T follicular helper cell (primary cell): ENCODE data around the gene COL27A1.
"Not testable (repeated sequence)": the region's sequence is repeated elsewhere in the genome, so short reads cannot be mapped to it uniquely, and the experiment has no call there.

Experiments
- DNase-seq: peaks from one replicate; pipeline ENCODE4 v3.0.0-alpha.2; 2020; ENCODE audit warnings: low read depth

The COL27A1 gene

DNA sequence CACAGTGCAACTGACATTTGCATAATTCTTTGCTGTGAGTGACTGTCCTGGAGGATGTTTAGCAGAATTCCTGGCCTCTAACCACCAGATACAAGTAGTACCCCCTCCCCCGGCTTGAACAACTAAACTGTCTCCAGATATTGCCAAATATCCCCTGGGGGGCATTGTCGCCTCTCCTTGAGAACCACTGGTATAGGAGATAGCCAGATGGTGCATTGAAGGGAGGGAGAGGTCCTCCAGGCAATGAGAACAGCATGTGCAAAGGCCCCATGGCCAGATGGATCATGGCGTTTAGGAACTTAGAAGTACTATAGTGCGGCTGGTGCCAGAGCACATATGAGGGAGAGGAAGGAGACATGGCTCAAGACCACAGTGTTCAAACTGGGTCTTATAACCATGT, 148.6 kb downstream of the COL27A1 start:
- no peak for DNase-seq

- no peak for DNase-seq
These were observed 149.3 kb downstream of the COL27A1 start for GRCh38 chr9:114304416-114305188.

DNA sequence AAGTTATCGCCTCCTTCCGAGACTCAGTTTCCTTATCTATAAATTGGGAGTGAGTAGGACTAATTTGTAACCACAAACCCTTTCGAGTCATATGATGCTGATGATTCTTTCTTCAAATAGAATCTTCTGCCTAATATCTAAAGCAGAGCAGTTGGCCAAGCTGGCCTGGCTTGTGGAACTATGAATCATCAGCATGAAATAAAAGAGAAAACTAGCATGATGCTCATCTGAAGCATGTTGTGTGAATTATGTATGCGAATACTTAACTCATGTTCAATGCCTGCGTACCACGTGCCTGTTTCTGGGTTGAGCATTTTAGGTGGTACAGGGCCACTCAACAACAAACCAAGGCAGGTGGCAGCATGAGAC, 152.5 kb downstream of the COL27A1 start:
- no peak for DNase-seq

DNA sequence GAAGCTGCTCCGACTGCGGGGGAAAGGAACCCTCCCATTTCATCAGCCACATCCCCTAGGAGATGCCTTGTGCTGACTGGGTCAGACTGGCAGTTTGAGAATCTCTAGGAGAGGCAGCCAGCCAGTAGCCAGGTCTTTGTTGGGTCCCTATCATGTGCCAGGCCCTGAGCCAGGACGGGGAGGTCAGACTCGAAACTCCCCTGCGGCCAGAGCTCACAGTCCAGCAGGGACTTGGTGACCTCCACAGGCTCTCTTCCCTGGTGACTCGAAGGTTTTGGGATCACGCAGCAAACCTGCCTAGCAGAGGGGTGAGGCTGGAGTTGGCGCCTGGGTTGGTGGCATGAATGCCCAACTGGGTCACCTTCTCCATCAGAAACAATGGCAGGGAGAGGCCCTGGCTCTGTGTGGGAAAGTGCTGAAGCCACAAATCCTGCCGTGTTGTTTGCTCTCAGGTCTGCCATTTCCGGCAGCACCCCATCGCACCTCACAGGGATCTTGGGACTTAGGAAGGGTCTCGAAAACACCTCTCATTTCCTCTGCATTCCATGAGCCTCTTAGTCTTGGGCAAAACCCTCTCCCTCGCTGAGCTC, 153.1 kb downstream of the COL27A1 start:
- DNase-seq = no peak

GRCh38 chr9:114309096-114309495, 153.8 kb downstream of the COL27A1 start:
- no peak for DNase-seq

GRCh38 chr9:114310471-114311450, 155.4 kb downstream of the COL27A1 start:
- DNase-seq = no peak

- no peak for DNase-seq
These were observed 156.5 kb downstream of the COL27A1 start for GRCh38 chr9:114311571-114312512.

GRCh38 chr9:114312513-114312875, 157.2 kb downstream of the COL27A1 start:
- no peak for DNase-seq

GRCh38 chr9:114313186-114313585, 157.8 kb downstream of the COL27A1 start:
- DNase-seq = no peak

GRCh38 chr9:114314256-114314867, 159.0 kb downstream of the COL27A1 start:
- DNase-seq = no peak

- no peak for DNase-seq
These were observed 159.8 kb downstream of the COL27A1 start for GRCh38 chr9:114314881-114315722.

DNA sequence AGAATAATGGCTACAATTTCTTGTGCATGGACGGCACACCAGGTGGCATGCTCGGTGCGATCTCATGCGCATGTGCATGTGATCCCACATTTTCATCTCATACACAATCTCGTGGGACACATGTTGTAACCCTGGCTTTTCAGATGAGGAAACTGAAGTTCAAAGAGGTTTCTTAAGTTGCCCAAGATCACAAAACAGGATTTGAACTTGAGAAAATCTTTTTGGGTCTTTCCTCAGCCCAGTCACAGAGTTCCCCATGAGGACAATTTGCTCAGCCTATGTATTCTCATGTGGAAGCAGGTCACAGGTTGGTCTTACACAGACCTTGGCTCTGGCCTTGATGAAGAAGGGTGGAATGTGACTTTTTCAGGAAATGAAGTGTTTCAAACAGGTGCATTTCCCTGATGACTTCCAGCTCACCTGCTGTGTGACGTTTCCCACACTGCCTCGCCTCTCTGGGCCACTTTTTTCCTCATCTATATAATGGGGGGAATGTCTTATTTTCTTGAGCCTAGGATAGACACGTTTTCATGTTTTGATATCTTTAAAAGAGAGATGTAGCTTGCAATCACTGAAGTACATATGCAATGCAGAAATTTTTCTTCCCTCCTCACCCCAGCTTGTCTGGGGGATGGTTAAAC, 160.5 kb downstream of the COL27A1 start:
- DNase-seq = no peak

- no peak for DNase-seq
These were observed 161.4 kb downstream of the COL27A1 start for GRCh38 chr9:114316605-114317230.

DNA sequence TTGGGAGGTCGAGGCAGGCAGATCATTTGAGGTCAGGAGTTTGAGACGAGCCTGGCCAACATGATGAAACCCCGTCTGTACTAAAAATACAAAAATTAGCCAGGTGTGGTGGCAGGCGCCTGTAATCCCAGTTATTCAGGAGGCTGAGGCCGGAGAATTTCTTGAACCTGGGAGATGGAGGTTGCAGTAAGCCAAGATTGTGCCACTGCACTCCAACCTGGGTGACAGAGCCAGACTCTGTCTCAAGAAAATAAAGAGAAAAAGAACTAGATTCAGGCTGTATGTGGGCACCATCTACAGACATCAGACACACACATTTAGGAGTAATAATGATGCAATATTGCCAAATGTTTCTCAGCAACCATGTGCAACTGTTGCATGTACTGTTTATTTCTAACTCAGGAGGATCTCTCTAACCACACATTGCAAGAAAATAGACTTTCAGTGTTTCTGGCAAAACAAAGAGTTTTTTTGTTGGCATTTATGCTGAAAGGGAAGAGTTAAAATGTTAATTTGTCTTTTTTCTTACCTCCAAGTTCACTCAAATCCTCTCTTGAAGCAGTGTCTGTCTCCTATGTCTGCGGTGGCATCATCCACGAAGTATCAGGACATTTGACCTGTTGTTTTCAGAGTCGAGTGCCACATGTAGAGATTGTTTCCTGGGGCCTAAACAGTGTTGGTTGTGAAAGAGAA, 162.5 kb downstream of the COL27A1 start:
- no peak for DNase-seq

- DNase-seq = no peak
These were observed 163.1 kb downstream of the COL27A1 start for GRCh38 chr9:114318416-114318815.

DNA sequence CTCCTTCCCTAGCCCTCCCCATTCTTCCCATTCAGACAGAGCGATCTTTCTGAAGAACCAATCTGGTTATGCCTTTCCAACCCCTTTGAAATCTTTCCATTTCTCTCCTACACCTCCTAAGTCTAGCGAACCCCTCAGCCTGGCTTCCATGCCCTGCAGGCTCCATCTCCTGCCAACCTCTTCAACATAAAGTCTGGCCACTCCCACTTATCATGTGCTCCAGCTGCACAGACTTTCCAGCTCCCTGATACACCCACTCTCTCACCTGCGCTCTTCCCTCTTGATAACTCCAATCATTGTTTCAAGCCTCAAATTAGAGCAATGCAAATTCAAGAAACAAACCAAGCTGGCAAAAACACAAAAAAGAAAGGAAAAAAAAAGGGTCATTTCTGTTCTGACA, 163.8 kb downstream of the COL27A1 start:
- no peak for DNase-seq

DNA sequence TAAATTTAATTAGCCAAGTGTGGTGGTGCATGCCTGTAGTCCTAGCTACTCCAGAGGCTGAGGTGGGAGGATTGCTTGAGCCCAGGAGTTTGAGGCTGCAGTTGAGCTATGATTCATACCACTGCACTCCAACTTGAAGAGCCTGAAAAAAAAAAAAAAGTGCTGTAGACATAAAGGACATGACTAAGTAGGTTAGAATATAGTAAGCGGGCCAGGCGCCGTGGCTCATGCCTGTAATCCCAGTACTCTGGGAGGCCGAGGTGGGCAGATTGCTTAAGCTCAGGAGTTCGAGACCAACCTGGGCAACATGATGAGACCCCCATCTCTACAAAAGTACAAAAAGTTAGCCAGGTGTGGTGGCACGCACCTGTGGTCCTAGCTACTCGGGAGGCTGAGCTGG, 165.4 kb downstream of the COL27A1 start:
- DNase-seq = not testable (repeated sequence)

DNA sequence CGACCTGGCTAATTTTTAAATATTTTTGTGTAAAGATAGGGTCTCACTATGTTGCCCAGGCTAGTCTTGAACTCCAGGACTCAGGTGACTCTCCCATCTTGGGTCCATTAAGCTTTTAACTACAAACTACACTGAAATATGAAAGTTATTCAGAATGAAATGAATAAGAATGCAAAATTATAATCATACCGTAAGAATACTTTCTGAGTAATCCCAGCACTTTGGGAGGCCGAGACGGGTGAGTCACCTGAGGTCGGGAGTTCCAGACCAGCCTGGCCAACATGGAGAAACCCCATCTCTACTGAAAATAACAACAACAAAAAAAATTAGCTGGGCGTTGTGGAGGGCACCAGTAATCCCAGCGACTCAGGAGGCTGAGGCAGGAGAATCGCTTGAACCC, 166.4 kb downstream of the COL27A1 start:
- no peak for DNase-seq
